GM12864 (cell line): ENCODE results near the gene UBP1.
"Not testable (repeated sequence)": the region's sequence is repeated elsewhere in the genome, so short reads cannot be mapped to it uniquely, and the experiment has no call there.

Experiments
- DNase-seq: peaks from one replicate; pipeline ENCODE4 v3.0.0-alpha.2; 2011; ENCODE audit warnings: low read depth
- H3K4me3 ChIP-seq: 2 replicates; pipeline ENCODE4 v1.5.1; 2011; ENCODE audit warnings: mild to moderate bottlenecking, low read depth, low read length, control low read depth
- TF ChIP-seq, protein P1 (sequence below): IDR thresholded peaks from 2 replicates; pipeline ENCODE4 v1.5.1; 2011; ENCODE audit warnings: low read depth, mild to moderate bottlenecking, moderate library complexity, low read length, control low read depth, inconsistent platforms; ENCODE audit errors: missing control alignments

Gene UBP1

DNA sequence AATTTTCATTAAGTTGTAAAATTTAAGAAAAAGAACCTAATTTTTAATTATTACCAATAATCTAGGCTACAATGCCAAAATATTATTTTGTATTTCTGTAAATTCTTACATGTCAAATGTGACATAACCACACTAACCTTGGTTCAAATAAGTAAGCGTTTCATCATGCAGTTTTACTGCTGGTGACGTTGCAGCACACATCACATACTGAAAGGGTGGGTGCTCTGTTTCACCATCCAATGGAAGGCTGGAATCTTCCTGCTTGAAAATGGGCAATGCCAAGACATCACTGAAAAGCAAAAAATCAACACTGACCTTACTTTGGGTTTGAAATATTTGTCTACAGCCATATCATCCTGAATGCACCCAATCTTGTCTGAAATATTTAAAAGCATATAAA lies 14.8 kb downstream of the UBP1 start:
- no peak overlapping the region for H3K4me3 ChIP-seq
- TF ChIP-seq, protein P1, sequence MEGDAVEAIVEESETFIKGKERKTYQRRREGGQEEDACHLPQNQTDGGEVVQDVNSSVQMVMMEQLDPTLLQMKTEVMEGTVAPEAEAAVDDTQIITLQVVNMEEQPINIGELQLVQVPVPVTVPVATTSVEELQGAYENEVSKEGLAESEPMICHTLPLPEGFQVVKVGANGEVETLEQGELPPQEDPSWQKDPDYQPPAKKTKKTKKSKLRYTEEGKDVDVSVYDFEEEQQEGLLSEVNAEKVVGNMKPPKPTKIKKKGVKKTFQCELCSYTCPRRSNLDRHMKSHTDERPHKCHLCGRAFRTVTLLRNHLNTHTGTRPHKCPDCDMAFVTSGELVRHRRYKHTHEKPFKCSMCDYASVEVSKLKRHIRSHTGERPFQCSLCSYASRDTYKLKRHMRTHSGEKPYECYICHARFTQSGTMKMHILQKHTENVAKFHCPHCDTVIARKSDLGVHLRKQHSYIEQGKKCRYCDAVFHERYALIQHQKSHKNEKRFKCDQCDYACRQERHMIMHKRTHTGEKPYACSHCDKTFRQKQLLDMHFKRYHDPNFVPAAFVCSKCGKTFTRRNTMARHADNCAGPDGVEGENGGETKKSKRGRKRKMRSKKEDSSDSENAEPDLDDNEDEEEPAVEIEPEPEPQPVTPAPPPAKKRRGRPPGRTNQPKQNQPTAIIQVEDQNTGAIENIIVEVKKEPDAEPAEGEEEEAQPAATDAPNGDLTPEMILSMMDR = no peak
- no peak for DNase-seq

DNA sequence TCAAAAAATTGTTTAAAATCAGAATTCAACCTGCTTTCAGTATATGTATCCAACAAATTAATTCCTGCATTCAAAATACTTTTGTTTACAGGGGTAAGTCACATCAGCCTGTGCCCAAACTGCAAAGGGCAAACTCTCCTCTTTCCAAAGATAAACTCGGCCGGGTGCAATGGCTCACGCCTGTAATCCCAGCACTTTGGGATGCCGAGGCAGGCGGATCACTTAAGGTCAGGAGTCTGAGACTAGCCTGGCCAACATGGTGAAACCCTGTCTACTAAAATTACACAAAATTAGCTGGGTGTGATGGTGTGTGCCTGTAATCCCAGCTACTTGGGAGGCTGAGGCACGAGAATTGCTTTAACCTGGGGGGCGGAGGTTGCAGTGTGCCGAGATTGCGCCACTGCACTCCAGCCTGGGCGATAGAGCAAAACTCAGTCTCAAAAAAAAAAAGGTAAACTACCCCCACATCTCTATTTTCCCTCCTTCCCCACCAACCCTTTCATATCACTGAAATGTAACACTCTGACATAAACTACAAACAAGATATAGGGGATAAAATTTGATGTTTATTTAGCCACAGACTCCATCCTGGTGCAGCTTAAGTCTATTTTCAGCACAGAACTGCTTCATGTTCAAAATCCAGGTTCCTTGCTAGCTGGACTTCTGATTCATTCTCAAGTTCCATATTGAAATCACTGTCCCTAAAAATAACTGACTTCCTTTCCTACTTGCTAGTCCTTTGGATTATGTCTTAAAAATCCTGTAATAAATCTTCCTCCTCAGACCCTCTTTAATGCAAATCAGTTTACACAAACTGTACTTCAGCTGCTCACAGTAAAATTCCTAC lies 15.4 kb downstream of the UBP1 start:
- no peak for DNase-seq
- no peak overlapping the region for H3K4me3 ChIP-seq
- TF ChIP-seq, protein P1 = no peak

DNA sequence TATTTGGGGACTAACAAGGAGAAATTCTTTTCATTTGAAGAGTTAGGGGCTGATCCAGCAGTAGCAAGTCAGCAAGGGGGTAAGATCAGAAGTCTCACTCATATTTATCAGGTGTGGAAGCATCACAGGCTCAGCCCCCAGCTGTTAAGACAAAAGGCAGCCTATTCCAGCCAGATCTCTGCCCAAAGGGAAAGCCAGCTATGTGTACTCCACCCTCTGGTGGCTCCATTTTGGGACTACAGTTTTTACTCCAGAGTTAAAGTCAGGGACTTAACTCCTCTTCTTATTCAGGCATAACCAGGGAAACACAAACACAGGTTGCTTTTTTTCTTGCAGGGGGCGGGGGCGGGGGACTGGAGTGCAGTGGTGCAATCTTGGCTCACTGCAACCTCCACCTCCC lies 19.2 kb downstream of the UBP1 start:
- TF ChIP-seq, protein P1 = no peak
- H3K4me3 ChIP-seq = no peak overlapping the region
- DNase-seq = no peak

DNA sequence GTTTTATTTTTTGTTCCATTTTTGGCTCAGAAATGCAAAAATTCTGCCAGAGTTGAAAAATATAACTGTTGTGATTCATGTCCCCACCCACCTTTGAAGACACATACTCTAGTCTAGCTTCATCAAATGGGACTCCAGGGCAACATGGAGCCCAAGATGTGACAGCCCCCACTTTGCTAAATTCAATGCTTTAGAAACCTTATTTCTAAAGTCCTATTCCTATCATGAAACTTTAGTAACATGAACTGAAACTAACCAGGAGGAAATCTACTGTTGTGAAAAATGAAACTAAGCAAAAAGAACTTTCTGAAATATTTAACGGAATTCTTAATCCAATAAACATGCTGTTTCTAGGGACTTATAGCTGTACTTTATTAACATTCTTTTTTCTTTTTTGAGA lies 20.3 kb downstream of the UBP1 start:
- no peak for DNase-seq

DNA sequence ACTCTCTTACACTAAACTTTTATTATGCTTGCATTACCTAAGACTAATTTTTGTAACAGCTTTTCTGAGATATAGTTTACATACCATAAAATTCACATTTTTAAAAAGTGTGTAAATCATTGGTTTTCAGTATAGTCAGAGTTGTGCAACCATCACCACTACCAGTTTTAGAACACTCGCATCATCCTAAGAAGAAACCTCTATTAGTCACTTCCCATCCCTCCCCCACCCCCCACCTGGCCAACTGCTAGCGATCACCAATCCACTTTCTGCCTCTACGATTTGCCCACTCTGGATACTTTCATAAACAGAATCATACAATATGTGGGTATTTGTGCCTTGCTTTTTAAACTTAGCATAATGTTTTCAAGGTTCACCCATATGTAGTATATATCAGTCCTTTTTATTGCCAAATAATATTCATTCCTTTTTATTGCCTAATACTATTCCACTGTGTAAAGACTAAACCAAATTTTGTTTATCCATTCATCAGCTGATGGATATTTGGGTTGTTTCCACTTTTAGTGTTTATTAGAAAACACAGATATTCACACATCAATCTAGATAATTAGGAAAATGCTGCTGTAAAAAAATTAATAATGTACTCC lies 23.0 kb downstream of the UBP1 start:
- DNase-seq = no peak
- H3K4me3 ChIP-seq = no peak overlapping the region
- TF ChIP-seq, protein P1 = no peak

More for the DNA sequence above, 20.3 kb downstream of the UBP1 start:
- TF ChIP-seq, protein P1 = no peak
- H3K4me3 ChIP-seq = no peak overlapping the region

DNA sequence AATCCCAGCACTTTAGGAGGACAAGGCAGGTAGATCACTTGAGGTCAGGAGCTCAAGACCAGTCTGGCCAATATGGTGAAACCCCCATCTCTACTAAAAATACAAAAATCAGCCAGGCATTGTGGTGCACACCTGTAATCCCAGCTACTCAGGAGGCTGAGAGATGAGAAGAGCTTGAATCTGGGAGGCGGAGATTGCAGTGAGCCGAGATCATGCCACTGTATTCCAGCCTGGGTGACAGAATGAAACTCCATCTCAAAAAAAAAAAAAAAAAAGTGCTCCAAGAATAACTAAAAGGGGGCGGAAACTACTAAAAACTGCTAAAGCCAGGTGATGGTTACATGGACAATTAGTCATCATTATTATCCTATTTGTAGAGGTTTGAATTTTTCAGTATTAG lies 29.4 kb downstream of the UBP1 start:
- DNase-seq, H3K4me3 ChIP-seq: not testable (repeated sequence)

DNA sequence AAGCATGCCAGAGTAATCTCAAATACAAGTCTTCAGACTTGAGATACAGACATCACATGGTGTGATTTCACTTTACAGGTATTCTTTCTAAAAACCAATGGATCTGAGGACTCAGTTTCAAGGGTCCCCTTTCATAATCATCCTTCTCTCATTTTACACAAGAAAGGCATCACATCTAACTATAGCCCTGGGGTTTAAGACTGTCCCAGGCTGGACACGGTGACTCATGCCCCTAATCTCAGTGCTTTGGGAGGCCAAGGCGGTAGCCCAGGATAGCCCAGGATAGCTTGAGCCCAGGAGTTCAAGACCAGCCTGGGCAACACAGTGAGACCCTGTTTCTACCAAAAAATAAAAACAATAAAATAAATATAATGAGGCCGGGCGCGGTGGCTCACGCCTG lies 36.4 kb downstream of the UBP1 start:
- DNase-seq = no peak
- H3K4me3 ChIP-seq = no peak overlapping the region
- TF ChIP-seq, protein P1 = no peak
